ENCODE results near the gene ZNF629.
"Not testable (repeated sequence)": the region's sequence is repeated elsewhere in the genome, so short reads cannot be mapped to it uniquely, and the experiment has no call there.

The ZNF629 gene

DNA sequence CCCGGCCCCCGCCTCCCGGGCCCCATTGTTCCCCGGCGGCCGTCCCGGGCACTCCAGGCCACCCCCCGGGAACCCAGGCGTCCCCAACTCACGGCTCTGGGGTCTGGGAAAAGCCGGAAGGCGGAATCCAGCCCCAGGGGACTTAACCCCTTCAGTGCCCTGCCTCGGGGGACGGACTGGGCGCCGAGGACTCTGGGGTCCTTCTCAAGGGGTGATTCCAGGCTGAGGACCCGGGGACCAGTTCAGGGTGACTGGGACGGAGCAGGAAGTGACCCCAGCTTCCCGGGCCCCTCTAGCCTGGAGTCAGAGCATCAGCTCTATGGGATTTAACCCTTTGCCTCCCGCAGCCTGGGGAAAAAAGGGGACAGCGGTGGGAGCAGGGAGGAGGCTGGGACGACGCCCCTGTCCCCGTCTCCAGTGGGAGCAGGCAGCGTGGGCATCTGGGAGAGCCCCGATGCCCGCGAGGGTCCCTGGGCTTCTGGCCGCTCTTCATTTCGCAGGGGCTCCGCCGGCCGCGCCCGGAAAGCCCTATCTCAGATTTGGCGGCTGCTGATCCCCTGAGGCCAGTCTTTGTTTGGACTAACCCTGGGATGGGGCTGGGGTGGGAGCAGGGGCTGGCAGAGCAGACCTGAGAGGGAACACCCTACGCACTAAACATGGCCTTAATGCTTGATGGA, at the start of gene ZNF629:
Gene ZNF629, minus strand, starts transcription at position 270 of the 677 bp plus-strand sequence. CDS start 2,723 bp downstream, outside the sequence.
- peak; percentile 83 for DNase-seq

DNA sequence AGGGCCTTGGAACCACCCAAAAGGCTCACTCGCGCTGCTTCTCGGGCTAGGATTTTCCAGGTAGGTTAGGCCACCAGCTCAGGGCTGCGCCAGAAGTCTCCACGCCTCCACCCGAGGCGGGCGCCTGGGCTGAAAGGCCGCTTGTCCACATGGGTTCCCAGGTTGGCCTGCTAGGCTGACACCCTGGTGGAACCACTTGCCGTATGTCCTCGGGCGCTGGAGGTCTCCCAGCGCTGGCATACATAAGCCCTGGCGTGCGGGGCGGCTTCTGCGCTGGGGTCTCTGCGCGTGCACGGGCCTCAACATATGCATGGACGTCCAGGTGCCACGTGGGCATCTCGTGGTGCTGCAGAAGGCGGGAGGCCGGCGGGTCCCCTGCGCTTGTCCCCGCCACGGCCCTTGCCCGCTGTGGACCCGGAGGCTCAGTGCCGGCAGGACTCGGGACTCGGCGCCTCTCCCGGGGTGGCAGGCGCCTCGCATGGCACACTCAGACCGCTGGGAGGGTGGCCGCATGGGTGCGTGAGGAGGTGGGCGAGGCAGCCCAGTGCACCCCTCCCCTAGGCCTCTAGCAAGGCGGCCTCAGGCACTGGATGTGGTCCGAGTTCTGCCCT, 47.2 kb upstream of the ZNF629 start:
- DNase-seq, result no peak

DNA sequence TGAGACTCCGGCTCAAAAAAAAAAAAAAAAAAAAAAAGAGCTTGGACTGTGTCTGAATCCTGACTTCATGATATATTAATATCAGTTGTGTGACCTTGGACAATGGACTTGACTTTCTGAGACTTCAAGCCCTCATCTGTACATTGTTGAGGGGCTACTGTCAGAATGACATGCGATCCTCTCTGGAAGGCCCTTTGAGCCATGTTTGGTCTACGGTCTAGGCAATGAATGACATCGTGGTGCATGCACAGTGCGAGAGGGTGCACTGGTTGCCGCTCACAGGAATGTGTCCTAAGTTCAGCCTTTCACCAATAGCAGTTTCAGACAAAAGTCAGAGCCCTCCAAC, 43.0 kb upstream of the ZNF629 start:
- DNase-seq, result no peak

DNA sequence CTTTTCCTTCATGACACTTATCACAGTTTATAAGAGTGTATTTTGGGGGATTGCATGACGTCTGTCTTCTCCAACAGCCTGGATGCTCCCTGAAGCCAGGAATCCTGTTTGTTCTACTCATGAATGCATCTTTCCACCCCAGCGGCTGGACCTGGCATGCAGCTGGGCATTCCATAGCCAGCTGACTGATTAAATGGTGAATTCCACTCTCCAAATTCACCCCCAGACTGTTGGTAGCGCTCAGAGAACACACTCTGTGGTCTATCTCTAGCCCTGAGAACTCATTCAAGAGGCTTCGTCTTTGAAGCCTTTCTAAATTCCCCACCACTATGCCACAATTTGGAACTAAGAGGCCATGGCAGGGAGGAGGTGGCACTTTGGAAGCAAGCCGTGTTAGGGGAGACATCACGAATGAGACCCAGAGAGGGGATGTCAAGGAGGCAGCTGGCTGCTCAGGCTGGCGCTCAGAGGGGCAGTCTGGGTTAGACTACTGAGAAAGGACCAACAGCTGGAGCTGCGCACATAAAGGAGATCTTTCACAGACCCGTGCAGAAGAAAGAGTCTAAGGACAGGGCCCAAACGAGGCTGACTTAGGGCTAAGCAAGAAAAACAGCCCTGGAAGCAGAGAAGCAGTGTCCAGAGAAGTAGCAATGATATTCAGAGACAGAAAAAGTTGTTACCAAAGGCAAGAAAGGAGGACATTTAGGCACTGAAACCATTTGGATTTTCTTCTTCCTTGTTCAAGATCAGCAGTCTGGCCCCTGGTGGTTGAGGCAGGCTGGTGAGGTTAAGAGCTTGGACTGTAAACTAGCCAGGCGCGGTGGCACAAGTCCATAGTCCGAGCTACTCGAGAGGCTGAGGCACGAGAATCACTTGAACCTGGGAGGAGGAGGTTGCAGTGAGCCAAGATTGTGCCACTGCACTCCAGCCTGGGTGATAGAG, 42.4 kb upstream of the ZNF629 start:
- DNase-seq, result no peak

DNA sequence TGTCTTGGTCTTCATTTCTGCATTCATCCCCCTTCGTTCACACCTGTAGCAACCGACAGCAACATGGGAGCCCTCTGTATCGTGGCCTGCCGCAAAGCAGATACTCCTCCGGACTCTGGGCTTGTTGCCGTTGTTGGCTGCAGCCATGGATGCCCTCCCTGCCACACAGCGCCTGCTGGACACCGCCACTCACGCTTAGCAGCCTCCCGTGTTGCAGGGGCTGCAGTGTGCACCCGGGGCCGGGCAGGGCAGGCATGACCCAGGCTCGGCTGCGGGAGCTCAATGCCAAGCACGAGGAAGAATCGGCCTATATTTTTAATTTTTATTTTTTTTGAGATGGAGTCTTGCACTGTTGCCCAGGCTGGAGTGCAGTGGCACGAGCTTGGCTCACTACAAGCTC, 34.9 kb upstream of the ZNF629 start:
- no peak for DNase-seq

DNA sequence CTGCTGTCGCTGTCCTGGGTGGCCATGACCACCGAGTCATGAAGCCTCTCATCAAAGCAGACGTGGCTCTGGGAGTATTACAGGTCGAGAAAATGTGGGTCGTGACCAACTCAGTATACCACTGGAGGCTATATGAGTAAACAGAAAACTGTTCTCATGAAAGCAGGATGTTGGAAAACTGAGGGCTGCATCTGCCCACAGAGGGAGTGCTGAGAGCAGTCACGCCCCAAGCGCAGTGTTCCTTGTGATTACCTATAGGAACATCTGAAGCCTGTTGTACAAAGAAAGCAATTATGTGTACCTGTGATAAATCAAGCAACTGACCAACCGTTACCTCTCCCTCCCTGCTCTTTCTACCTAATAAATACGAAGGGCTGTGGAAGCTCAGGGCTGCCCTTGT, 34.4 kb upstream of the ZNF629 start:
- DNase-seq, result not testable (repeated sequence)

DNA sequence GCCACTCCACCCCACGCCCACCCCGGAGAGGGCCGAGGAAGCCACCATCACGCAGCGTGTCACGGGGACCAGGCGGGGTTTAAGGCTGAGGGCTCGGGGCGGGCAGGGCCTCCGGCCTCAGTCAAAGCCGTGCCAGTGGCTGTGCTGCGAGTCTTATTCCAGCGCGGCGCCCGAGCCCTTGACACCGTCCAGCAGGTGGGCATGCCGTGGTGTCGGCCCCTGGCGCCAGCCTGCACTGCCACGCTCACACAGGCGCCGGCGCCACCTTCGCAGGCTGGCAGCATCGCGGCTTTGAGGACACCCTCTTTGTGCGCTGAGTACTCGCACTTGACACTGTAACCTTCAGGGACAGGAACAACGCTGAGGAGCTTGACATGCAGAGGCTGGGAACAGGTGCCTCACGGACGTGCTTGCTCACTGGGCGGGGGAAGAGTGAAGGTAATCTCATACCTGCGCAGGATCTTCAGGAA, 34.0 kb upstream of the ZNF629 start:
- DNase-seq, result no peak

DNA sequence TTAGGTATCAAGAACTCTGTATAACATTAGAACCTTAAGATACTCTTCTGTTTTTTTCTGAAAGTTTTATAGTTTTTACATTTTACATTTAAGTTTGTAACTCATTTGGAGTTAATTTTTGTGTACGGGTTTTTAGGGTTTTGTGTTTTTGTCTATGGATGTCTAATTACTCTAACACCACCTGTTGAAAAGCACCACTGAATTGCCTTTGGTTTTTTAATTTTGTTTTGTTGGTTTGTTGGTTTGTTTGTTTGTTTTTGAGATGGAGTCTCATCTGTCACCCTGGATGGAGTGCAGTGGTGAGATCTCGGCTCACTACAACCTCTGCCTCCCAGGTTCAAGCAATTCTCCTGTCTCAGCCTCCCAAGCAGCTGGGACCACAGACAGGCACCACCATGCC, 29.8 kb upstream of the ZNF629 start:
- no peak for DNase-seq

DNA sequence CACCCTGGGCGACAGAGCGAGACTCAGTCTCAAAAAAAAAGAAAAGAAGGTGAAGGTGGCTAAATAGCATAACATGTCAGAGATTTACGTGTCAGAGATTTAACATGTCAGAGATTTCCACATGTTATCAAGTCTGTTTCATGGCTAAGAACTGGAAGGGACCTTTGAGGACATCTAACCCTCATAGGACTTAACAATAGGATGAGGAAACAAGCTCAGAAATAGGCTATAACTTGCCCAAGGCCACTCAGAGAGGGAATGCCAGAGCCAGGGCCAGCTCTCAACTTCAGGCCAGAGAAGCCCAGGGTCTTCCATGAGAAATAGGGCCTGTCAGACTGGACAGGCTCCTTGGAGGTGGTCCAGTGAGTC, 26.8 kb upstream of the ZNF629 start:
- no peak for DNase-seq

DNA sequence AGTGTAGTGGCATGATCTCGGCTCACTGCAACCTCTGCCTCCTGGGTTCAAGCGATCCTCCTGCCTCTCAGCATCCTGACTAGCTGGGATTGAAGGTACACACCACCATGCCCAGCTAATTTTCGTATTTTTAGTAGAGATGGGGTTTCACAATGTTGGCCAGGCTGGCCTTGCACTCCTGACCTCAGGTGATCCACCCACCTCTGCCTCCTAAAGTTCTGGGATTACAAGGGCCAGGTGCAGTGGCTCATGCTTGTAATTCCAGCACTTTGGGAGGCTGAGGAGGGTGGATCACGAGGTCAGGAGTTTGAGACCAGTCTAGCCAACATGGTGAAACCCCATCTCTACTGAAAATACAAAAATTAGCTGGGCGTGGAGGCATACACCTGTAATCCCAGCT, 22.7 kb upstream of the ZNF629 start:
- not testable (repeated sequence) for DNase-seq

DNA sequence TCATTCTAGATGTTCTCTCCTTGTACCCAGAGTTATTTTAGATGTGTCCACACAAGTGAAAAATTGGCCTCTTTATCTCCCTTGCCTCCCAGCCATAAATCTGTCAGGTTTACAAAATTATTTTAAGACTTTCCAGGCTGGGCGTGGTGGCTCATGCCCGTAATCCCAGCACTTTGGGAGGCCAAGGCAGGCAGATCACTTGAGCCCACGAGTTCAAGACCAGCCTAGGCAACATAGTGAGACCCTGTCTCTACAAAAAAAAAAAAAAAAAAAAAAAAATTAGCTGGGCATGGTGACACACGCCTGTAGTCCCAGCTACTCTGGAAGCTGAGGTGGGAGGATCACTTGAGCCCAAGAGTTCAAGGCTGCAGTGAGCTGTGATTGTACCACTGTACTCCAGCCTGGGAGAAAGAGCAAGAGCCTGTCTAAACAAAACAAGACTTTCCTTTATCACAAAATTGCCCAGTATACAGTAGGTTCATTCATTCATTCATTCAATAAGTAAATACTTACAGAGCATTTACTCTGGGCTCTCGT, 22.0 kb upstream of the ZNF629 start:
- DNase-seq, result not testable (repeated sequence)

DNA sequence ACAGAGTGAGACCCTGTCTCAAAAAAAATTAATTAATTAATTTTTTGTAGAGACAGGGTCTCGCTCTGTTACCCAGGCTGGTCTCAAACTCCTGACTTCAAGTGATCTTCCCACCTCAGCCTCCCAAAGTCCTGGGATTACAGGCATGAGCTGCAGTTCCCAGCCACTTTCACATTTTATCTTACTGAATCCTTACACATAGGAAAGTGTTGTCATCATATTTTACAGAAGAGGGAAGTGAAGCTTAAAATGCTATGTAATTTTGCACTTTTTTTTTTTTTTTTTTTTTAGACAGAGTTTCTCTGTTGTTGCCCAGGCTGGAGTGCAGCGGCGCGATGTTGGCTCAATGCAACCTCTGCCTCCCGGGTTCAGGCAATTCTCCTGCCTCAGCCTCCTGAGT, 21.1 kb upstream of the ZNF629 start:
- no peak for DNase-seq

DNA sequence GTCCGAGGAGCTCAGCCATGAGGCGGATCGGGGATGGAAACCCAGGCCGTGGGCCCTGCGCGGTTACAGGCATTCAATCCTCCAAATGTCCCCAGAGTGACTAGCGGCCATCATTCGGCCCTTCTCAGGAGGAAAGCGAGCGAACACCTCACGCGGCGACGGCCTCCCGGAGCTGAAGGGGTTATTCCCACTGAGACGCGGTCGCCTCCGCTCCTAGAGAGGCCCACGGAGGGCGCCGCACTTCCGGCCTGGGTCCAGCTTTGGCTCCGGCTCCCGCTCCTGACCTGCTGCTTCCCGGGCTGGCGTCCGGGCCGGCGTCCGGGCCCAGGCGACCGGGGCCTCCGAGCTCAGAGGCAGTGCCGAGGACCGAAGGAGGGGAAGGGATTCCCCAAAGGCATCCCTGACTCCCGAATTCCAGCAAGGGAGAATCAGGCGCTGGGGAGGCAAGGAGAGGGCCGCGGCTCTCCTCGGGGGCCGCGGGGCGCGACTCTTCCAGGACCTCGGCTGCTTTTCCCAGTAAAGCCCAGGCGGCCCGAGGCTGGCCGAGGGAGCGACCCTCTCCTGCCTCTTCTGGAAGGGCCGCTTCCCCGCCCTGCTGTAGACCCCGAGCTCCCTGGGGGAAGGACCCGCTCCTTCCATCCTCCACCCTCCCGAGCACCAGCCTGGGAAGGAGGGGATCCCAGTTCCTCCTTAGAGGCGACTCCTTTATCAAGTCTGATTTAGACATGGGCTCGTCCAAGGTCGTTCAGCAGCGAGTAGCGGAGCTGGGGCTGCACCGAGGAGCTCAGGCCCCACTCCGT, 18.6 kb upstream of the ZNF629 start:
- peak; percentile 90 for DNase-seq

DNA sequence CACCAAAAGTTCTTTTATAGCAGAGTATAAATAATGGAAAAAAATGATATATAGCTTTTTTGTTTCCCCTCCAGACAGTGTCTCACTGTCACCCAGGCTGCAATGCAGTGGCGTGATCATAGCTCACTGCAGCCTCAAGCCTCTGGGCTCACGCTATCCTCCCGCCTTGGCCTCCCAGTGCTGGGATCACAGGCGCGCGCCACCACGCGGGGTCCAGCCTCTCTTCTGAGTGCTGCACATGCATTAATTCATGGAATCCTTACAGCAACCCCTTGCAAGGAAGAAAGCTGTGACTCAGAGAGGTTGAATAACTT, 18.0 kb upstream of the ZNF629 start:
- no peak for DNase-seq

DNA sequence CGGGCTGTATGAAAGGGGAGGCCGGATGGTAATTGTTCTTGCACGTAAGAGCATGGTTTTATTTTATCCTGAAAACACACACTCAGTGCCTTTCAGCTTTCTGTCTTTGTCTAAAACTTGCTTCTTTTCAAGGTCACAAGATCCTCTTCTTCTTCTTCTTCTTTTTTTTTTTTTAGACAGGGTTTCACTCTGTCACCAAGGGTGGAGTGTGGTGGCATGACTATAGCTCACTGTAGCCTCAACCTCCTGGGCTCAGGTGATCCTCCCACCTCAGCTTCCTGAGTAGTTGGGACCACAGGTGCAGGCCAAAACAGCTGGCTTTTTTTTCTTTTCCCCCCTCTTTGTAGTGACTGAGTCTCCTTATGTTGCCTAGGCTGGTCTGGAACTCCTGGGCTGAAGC, 15.9 kb upstream of the ZNF629 start:
- DNase-seq, result no peak

DNA sequence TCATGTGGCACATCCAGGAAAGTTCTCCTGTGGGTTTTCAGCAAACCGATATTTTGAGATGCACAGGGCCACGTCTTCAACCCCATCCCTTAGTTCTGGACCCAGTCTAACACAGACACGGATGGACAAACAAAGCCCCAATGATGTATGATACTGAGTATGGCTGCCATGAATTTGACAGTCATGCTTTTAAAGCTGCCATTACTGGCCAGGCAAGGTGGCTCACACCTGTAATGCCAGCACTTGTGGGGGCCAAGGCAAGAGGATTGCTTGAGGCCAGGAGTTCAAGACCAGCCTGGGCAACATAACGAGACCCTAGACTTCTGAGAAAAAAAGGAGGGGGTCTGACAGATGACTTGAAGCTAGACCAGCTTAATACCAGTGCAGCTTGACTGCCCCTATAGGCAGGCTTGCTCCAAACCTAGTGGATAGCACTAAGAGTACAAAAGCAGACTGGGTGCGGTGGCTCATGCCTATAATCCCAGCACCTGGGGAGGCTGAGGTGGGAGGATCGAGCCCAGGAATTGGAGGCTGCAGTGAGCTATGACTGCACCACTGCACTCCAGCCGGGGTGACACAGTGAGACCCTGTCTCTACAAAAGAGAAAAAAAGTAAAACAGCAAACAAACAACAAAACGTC, 10.8 kb upstream of the ZNF629 start:
- DNase-seq, result no peak

DNA sequence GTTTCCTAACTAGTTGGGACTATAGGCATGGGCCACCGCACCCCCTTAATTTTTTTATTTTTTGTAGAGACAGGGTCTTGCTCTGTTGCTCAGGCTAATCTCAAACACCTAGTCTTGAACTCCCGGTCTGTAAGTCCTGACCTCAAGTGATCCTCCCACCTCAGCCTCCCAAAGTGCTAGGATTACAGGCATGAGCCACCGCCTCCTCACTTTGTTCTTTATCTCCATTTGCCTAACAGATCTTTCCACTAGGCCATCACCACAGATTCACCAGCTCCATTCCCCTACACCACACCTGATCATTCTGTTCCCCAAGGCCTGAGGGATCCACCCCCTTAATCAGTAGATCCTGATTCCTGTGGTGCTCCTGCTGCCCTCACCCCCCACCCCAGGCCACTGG, 7.6 kb upstream of the ZNF629 start:
- DNase-seq, result no peak

DNA sequence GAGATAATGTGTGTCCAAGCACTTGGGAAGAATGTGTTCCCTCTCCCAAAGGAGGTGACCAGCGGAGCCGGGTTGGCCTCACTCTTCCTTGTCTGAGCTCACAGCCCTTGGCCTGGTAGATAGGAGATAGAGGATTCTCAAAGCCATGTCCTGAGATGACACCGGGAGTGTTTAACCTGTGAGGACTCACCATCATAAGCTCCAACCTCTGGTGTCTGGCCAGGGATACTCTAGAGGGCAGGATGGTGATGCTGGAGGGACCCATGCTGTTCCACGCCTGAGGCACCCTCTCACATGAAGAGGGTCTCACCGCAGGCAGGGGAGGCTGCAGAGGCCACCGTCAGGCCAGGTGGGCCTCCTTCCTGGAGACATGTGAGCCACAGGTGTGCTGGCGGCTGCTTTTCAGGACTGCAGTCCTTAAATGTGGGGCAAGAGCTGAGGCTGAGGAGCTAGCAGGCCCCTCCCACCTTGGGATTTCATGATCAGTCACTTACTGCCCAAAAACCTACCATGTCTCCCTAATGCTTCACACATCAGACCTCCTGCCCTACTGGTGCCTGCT, 6.6 kb upstream of the ZNF629 start:
- no peak for DNase-seq

DNA sequence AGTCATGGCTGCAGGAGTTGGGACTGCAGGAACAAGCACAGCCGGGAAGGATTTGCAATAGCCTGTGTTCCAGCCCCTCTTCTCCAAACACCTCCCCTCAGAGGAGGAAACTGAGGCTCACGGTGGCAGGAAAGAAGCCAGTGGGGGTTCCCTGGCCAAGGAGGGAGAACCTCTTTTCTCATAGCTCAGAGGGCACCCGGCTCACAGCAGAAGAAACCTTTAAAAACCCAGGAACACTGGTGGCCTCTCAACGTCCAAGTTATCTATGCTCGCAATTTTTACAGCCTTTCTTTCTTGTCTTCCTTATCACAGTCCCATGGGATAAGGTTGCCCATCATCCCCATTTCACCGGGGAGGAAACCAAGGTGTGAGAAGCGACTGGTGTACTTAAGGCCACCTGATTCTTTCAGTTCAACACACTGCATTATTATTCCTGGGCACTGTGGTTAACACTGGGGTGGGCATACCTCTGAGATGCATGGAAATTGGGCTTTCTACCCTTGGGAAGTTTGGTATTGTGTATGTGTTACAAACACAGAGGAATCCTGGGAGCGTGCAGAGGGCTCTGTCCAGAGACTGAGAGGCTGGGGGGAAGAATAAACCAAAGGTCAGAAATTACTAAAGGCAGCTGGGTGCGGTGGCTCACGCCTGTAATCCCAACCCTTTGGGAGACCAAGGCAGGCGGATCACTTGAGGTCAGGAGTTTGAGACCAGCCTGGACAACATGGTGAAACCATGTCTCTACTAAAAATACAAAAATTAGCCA, 791 bp upstream of the ZNF629 start:
- DNase-seq, result no peak

DNA sequence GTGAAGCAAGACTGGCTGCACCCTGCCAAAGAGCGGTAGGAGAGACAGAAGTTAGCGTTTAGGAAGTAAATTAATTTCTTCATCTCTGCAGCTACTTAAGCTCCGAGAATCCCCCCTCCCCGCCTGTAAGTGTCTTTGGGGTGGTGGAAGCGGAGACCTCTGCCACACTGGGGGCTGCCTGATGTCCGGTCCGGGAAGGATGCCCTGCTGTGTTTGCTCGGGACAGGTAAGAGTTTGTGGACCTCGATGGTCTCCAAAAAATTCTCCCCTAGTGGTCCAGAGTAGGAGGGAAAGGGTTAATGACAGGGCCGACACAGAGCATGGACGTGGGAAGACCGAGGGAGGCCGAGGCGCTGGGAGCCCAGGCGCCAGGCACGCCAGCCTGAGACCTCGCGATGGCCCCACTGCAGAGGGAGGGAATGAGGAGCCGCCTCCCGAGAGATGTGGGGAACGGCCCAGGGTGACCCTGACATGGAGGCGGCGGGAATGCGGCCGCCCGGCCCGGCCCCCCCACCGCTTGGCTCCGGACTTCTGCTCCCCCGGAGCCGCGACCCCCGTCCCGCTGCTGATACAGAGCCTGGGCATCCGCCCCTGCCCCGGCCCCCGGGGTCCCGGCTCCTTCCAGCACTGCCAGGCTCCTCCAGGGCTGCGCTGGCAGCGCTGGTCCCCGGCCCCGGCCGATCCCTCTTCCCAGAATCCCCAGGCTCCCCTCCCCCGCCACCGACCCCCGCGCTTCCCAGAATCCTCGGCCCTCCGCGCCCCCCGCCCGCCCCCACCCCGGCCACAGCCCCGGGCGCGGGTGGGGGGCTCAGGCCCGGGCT, 680 bp downstream of the ZNF629 start:
- DNase-seq, result peak; percentile 74
